MG63 (cell line): Measurements from ENCODE around the gene EIF4E3. TPM values are rescaled to one million over a fixed set of nuclear protein-coding genes. Genes with fewer than 3 reads are reported as not detected.

Experiments
- DNase-seq: peaks from one replicate; pipeline ENCODE4 v3.0.0-alpha.2; 2020
- H3K27me3 ChIP-seq: fragments of 250-450 bp; sonication (Bioruptor Pico); 2 replicates; pipeline ENCODE4 v1.5.1; 2020; ENCODE audit warnings: mild to moderate bottlenecking, moderate library complexity
- H3K36me3 ChIP-seq: fragments of 250-450 bp; sonication (Bioruptor Pico); 2 replicates; pipeline ENCODE4 v1.5.1; 2020; ENCODE audit warnings: mild to moderate bottlenecking, moderate library complexity
- H3K4me3 ChIP-seq: fragments of 250-450 bp; sonication (Bioruptor Pico); 2 replicates; pipeline ENCODE4 v1.5.1; 2020; ENCODE audit warnings: mild to moderate bottlenecking, moderate library complexity
- H3K9me3 ChIP-seq: fragments of 250-450 bp; sonication (Bioruptor Pico); 2 replicates; pipeline ENCODE4 v1.5.1; 2020; ENCODE audit warnings: mild to moderate bottlenecking, moderate library complexity
- total RNA-seq: library from RNA; depleted of rRNA; stranded (reverse); fragments of >200 nt; shearing (Covaris generic); gene quantifications from 2 replicates; pipeline ENCODE4 v1.2.3, GENCODE V29; 2014; ENCODE audit warnings: low replicate concordance

Gene EIF4E3
- total RNA-seq, 1 experiment from 2014 or later: 2.9 TPM

DNA sequence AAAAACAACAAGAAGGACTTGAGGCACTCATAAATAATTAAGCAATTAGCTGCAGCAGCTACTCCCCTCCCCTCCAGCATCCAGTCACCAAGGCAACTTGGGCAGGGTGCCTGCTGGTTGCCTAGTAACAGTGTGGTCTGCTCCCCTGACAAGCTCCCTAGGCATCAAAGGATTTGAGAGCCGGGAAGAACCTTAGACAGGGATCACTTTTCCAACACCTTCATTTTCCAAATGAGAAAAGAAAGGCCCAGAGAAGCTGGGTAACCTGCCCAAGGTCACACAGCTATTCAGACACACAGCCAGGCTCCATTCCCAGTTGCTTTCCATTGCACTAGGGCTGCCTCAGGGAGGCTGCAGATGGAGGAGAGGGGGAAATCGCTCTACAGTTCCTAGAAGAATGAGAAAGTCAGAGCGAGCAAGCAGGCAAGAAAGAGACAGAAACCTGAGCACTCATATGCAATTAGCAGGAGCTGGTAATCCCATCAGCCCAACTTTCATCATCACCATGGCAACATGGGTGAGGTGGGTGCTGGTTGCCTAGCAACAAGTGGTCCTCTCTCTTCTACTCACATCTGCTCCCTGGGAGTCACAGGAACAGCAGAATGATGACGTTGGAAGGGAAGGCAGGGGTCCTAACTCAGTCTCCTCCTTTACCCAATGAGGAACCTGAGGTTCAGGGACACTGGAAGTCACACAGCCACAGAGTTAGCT is 3.6 kb upstream of the EIF4E3 start:
- Histone ChIP-seq H3K9me3 (no peaks in the 10 kb centered on the region), H3K4me3 (no peak overlapping the region), H3K27me3 (no peaks in the 10 kb centered on the region), H3K36me3 (no peaks in the 10 kb centered on the region)
- no peak for DNase-seq

DNA sequence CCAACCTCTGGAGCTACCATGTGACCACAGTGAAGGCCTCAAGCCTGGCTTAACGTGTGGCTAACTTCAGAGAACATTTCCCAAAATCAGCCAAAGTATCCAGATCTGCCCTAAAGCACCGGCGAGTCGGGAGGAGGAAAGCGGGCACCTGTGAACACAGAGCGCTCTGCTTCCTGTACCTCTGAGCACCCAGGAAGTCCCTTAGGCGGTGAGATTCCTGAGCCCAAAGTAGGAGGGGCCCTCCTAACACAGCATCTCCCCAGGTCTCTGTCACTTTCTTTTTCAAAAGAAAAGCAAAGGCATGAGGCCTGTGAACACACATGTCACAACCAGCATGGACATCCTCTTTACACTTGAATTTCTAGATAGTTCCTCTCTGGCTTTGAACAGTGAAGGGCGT is 944 bp upstream of the EIF4E3 start:
- Histone ChIP-seq H3K36me3 (no peaks in the 10 kb centered on the region), H3K4me3 (no peak overlapping the region), H3K9me3 (no peaks in the 10 kb centered on the region), H3K27me3 (no peaks in the 10 kb centered on the region)
- no peak for DNase-seq

DNA sequence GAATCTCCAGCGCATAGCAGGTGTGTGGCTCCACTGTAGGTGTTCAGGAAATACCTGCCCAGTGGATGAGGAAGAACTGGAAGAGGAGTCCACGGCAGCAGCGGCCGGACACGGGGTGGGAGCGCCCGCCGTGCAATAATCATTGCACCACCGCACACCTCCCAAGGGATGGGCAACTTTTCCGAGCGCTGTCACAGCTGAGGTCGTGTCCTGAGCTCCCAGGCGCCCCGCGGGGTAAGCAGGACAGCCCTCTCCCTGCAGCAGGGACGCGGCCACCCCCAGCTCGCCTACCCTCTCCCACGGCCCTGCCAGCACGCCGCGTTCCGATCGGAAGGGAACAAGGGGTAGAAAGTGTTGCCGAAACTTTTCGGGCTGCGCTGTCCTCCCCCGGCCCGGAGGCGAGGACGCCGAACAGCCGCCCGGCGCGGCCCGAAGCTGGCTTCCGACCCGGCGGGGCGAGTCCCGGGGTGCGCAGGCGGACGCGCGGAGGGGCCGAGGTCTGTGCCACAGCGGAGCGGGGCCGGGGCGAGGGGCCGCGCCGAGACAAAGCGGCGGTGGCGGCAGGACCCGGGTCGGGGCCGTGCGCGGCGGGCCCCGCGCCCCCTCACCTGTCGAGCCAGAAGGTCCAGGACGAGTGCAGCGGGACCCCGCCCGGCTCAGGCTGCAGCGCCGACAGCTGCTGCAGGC is 475 bp downstream of the EIF4E3 start:
- H3K27me3 ChIP-seq: no peaks in the 10 kb centered on the region
- no peaks in the 10 kb centered on the region for H3K36me3 ChIP-seq
- peak; percentile 9 for DNase-seq
- H3K4me3 ChIP-seq: peak overlapping the region; percentile 53
- no peaks in the 10 kb centered on the region for H3K9me3 ChIP-seq

DNA sequence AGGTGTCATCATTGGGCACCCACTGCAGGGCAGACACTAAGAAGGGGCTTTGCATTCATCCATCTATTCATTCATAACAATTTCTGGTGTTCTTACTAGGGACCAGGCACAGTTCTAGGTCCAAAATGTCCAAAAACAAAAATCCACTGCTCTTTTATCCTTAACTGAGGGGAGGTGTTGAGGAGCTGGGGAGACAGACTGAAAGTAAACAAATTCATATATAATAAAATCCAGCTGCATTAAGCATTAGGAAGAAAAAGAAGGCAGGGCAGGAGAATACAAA is 1.1 kb downstream of the EIF4E3 start:
- H3K9me3 ChIP-seq: no peaks in the 10 kb centered on the region
- no peaks in the 10 kb centered on the region for H3K27me3 ChIP-seq
- H3K36me3 ChIP-seq: no peaks in the 10 kb centered on the region
- no peak for DNase-seq
- H3K4me3 ChIP-seq: peak overlapping the region; percentile 53

DNA sequence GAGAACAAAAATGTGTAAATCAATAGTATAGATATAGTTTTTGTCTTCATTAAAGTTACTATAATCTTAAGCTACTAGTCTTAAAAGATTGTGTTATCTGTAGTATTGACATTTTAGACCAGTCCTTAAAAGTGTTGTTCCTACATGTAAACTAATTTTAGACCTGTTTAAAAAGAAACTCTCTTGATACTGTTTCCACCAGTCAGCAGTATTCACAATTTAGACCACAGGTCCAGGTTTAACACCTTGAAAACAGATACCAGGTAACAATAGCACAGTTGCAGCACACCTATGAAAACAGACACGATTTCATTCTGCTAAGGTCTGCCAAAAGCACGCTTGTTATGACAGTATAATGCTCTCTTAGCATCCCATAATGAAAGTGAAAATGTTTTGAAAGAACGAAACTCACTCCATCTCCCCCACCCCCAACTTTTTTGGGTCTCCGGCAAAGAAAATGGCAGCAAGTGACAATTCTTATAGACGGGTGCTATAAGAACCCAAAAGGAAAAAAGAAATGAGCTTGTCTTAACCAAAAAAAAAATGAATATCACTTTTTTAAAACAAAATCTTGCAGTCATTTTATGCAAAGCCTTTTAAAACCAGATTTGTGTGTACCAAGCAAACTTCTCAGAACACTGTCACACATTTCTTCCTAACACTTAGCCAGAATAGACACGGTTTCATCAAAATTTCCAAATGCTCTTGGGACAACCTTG is 1.6 kb downstream of the EIF4E3 start:
- no peak for DNase-seq
- no peaks in the 10 kb centered on the region for H3K27me3 ChIP-seq
- H3K9me3 ChIP-seq: no peaks in the 10 kb centered on the region
- H3K4me3 ChIP-seq: no peak overlapping the region; the same call in 1 of the 2 replicates
- no peaks in the 10 kb centered on the region for H3K36me3 ChIP-seq

DNA sequence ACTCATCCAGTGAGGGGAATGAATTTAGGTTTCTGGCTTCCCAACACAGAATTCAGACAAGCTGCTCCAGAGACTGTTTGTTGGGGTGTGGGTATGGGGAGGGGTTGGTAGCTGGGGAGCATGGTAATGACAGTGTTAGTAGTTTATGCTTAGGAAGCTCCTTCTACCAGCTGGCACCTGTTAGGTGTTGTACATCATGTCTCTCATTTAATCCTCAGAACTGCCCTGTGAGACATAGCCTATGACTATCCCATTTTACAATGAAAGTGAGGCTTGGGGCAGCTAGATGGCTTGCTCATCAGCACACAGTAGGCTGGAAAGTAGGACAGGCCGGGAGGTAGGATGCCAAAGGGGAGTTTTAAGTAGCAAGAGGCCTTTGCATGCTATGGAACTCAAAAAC is 2.5 kb downstream of the EIF4E3 start:
- DNase-seq: no peak
- Histone ChIP-seq H3K36me3 (no peaks in the 10 kb centered on the region), H3K4me3 (no peak overlapping the region), H3K9me3 (no peaks in the 10 kb centered on the region), H3K27me3 (no peaks in the 10 kb centered on the region)

DNA sequence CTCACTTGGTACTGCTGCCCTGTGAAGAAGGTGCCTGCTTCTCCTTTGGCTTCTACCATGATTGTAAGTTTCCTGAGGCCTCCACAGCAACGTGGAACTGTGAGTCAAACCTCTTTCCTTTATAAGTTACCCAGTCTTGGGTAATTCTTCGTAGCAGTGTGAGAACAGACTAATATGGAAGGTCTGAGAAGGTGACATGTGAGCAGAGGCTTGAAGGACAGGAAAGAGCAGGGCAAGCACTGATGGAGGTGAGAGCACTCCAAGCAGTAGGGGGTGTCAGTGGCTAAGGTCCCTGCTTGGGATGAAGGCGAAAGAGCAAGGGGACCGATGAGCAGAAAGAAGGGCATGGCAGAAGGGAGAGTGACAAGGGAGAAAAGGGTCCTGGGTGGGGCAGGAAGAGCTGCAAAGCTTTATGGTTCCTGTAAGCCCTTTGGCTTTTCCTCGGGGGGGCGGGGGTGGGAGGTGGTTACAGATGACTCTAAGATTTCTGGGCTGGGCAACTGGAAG is 3.5 kb downstream of the EIF4E3 start:
- Histone ChIP-seq H3K4me3 (no peak overlapping the region), H3K9me3 (no peaks in the 10 kb centered on the region), H3K27me3 (no peaks in the 10 kb centered on the region), H3K36me3 (no peaks in the 10 kb centered on the region)
- DNase-seq: no peak

DNA sequence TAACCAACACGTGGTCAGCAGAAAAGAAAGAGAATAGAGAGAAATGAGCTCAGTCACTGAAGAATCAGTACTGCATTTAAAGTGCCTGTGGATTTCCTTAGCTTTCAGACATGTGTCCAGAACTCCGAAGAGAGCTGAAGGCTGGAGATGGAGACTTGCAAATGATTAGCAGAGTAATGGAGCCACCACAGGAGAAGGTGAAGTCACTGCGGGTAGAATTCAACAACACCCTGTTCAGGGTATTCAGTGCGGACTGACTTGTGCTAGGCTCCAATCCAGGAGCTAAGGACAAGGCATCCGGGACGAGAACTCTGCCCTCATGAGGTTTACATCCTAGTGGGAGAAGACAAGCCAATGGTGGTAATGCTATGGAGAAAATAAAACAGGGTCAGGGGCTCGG is 4.2 kb downstream of the EIF4E3 start:
- Histone ChIP-seq H3K27me3 (no peaks in the 10 kb centered on the region), H3K36me3 (no peaks in the 10 kb centered on the region), H3K4me3 (no peak overlapping the region), H3K9me3 (no peaks in the 10 kb centered on the region)
- no peak for DNase-seq

DNA sequence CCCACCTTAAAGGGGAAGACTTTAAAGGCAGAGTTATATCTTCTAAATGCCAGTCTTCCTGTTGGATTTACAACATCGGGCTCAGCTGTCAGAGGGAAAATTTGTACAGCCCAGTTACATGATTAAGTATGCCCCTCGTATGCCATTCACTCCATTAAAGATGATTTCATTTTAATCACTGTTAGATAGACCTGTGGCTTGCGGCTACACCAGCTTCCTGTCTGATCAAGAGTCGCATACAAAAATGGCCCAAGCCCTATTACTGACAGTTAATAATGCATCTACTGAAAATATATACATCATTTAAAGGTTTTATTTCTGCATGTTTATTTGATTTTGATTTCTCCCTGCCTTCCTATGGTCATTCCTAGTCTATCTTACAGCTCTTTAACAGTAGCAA is 7.1 kb downstream of the EIF4E3 start:
- H3K4me3 ChIP-seq: no peak overlapping the region
- no peaks in the 10 kb centered on the region for H3K9me3 ChIP-seq
- H3K27me3 ChIP-seq: no peaks in the 10 kb centered on the region
- H3K36me3 ChIP-seq: no peaks in the 10 kb centered on the region
- no peak for DNase-seq

DNA sequence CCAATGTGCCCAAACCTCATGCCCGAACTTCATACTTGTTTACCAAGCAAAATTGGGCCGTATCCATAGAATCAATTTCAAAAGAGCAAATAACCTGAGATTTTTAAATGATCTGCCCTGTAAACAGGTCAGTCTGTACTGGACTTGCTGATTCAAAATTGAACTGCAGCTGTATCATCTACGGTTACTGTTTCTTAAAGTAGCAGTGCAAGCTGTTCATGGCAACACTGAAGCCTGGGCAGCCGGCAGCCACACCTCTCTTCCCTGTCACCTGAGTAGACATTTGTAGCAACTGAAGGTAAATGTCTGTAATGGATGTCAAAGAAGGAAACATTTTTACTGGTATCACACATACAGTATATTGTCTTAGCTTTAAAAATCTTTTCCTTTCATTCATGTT is 10.6 kb downstream of the EIF4E3 start:
- no peaks in the 10 kb centered on the region for H3K27me3 ChIP-seq
- H3K9me3 ChIP-seq: no peaks in the 10 kb centered on the region
- DNase-seq: no peak
- no peak overlapping the region for H3K4me3 ChIP-seq
- H3K36me3 ChIP-seq: no peaks in the 10 kb centered on the region

DNA sequence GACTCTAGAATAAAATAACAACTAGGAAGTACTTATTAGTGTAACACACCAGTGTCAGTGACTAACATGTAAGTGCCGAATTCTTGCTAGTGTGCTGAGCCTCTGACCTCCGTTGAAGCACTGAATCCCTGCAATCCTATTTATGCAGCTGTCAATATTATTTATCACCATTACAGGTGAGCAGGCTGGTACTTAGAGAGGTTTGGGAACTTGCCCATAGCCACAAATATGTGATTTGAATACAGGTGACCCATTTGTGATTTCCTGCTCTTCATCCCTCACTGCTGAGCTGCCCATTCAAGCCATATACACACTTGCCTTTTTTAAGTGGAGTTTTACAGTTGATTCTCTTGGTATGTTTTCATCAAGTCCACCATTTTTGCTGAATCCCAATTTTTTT is 12.2 kb downstream of the EIF4E3 start:
- no peaks in the 10 kb centered on the region for H3K27me3 ChIP-seq
- H3K4me3 ChIP-seq: no peak overlapping the region
- H3K36me3 ChIP-seq: no peaks in the 10 kb centered on the region
- no peak for DNase-seq
- no peaks in the 10 kb centered on the region for H3K9me3 ChIP-seq

DNA sequence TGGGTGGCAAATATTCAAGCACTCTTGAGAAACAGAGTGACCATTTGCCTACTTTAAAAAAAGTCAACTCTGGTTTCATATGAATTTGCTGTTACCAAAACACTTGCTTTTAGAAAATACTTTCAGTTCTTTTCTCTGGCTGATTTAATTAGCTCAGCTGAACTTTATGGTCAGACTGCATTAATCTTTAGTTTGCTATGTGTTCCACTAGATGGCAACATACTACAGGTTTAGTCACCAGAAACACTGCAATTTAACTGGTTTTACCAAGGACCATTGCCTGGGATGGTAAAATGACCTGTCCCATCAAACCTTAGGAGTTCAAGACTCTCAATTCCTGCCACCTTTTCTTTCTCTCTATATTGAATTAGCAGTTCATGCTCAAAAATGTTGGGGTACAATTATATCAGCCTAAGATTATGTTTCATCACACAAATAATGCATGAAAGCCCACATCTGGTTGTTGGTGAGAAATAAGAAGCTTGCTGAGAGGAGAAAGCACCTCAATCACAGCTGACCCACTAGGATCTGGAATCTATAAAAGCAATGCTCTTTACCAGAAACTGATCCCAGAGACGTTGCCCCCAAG is 14.2 kb downstream of the EIF4E3 start:
- Histone ChIP-seq H3K36me3 (no peaks in the 10 kb centered on the region), H3K4me3 (no peak overlapping the region), H3K27me3 (no peaks in the 10 kb centered on the region), H3K9me3 (no peaks in the 10 kb centered on the region)
- no peak for DNase-seq

DNA sequence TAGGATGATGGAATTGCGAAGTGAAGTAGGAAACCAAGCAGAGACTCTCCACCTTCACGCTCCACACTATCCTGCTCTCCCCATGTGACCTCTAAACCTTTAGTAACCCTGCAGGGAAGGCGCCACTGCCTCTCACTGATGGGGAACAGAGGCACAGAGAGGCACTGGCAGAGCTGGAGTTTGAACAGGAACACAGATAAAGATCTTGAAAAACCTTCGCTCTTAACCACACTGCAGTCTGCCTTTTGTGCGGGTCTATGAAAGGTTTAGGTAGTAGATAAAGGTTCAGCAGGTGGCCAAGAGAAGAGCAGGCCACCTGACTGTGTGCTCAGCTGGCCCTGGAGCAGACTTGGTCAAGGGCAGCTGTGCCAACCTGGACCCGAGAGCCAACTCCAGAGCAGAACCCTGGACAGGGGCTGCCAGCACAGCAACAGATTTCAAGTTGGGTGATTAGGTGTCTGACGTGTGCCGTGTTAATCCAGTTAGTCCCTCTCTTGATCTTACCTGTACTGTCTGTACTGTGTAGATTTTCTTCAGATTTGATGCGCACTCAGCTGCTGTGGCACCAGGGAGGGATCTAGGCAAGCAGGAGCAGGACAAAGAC is 15.2 kb downstream of the EIF4E3 start:
- H3K9me3 ChIP-seq: no peaks in the 10 kb centered on the region
- no peaks in the 10 kb centered on the region for H3K36me3 ChIP-seq
- H3K27me3 ChIP-seq: no peaks in the 10 kb centered on the region
- no peak for DNase-seq
- no peak overlapping the region for H3K4me3 ChIP-seq

DNA sequence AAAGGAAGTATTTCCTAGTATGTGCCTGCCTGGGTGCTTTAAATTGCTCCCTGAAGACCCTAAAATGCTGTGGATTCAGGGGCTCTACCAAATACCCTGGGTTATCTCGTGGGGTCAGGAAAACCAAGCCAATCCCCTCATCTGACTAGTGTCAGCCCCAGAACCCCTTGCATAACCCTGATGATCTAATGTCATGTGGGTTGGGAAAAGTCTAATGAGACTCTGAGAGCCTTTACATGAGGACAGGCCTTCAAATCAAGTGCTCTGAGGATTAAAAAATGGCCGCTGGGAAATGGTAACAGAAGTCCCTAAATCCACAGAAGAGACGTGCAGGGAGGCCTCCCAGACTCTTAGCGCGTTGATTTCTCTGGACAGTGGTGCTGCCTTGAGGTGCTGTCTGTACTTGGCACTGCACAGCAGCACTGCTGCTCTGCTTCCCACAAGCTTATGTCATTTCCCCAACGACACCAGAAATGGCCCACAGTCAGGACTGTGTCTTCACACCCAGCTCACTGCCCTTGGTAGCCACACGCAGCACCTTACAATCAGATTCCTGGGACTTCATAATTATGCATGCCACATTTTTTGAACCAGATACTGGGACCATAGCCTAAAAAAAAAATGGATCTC is 16.6 kb downstream of the EIF4E3 start:
- H3K9me3 ChIP-seq: no peaks in the 10 kb centered on the region
- no peaks in the 10 kb centered on the region for H3K36me3 ChIP-seq
- no peak overlapping the region for H3K4me3 ChIP-seq
- no peaks in the 10 kb centered on the region for H3K27me3 ChIP-seq
- DNase-seq: no peak

DNA sequence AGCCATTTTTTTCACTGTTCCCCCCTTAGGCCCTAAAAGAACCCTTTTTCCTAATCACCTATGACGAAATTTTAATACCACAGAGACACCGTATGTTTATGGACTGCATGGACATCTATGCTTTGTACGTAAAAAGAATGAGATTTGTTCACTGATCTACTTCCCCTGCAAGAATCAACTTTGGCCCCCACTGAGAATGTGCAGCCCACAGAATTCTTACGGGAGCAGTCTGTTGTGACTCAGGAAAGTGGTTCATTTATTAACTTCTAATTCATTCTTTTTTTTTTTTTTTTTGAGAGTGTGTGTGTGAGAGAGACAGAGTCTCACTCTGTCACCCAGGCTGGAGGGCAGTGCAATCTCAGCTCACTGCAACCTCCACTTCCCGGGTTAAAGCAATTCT is 17.6 kb downstream of the EIF4E3 start:
- H3K36me3 ChIP-seq: no peaks in the 10 kb centered on the region
- H3K4me3 ChIP-seq: no peak overlapping the region
- DNase-seq: no peak
- no peaks in the 10 kb centered on the region for H3K9me3 ChIP-seq
- no peaks in the 10 kb centered on the region for H3K27me3 ChIP-seq

DNA sequence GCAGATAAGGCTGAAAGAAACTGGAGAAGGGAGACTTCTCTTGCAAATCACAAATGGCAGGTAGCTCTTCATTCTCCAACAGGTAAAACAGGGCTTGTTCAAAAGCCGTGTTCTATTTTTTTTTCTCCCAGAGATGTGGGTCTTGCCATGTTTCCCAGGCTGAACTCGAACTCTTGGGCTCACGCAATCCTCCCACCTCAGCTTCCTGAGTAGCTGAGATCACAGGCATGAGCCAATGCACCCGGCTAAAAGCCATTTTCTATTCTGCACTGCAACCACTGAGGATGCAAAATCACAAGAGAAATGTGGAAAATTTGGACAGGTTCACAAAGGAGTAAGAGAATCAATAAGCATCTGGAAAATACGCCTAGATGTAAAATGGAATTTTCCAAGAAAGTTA is 19.5 kb downstream of the EIF4E3 start:
- Histone ChIP-seq H3K36me3 (no peaks in the 10 kb centered on the region), H3K27me3 (no peaks in the 10 kb centered on the region), H3K4me3 (no peak overlapping the region), H3K9me3 (no peaks in the 10 kb centered on the region)
- DNase-seq: no peak

DNA sequence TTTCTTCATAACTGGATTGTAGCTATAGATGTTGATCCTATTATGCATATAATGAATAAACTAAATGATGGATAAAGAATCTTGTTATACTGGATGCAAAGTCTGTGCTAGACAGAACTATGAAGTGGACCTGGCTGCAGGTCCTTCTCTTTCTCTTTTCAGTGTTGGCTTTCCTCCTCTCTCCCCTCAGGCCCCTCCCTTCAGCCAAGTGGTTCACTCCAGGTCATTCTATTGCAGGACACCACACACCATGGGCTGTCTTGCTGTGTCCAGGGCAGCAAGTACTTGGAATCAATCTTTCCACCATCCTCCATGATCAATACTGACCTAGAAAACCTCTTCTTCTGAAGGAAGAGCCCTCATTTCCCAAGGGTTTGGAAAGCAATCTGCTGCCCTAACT is 20.3 kb downstream of the EIF4E3 start:
- no peak for DNase-seq
- Histone ChIP-seq H3K9me3 (no peaks in the 10 kb centered on the region), H3K27me3 (no peaks in the 10 kb centered on the region), H3K4me3 (no peak overlapping the region), H3K36me3 (no peaks in the 10 kb centered on the region)
